DMS 273 treated with DMSO at 0.1 percent for 48 hours (cell line): Measurements from ENCODE around the gene INO80C.

Source experiments
- DNase-seq: peaks from one replicate; lab custom pipeline; 2025; lab: John Stamatoyannopoulos, UW

Gene INO80C, protein sequence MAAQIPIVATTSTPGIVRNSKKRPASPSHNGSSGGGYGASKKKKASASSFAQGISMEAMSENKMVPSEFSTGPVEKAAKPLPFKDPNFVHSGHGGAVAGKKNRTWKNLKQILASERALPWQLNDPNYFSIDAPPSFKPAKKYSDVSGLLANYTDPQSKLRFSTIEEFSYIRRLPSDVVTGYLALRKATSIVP

DNA sequence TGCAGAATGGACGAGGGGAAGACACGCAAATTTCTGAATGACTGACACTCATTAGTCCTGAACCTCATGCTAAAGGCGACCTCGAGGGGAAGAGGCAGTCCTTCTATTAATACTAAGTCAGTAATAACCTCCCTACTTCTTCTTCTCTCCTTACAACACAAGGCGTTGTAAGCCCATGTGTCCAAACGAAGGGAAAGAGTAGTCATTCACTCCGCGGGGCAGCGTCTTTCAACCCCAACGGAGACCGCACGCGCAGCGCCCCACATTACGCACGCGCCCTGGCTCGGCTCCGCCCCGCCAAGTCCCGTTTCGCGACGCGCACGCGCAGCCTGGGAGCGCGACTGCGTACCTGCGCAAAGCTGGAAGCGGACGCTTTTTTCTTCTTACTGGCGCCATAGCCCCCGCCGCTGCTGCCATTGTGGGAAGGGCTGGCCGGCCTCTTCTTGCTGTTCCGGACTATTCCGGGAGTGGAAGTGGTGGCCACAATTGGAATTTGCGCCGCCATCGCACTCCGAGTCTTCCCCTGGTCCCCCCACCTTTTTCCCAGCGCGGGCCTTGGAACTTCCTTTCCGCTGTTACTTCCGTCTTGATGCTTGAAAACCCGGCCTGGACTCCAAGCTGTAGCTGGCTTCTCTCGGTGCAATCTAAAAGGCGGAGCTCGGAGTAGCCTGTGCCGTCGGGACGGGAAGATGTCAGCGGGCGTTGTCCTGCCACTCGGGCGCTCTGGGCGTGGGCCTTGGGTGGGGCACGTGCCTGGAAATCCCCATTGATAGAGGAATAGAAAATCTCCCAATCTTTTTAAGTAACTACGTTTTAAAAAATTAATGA, at the start of gene INO80C:
INO80C (minus strand) TSS at position 591 of the 828 bp plus-strand sequence; CDS start at position 505, 86 bp downstream.
- DNase-seq, result peak; percentile 92

GRCh38 chr18:35547008-35547605, 49.3 kb upstream of the INO80C start:
- no peak for DNase-seq

DNA sequence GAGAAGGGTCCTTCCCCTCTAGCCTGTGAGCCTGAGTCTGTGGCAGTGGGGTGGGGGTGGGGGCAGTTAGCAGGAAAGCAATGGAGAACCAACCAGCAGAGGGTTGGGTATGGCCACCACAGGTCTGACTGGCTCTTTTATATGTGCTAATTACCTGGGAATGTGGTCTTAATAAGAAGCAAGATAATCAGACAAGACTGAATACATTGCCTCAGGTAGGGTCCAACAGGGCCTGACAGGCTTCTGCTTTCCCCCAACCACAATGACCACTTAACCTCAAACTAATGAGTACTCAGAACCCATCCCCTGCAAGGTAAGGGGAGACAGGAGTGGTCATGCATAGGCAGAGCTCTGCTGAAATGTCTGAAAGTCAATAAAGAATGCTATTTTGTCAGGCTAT, 44.6 kb upstream of the INO80C start:
- DNase-seq, result no peak

- no peak for DNase-seq
These were observed 37.5 kb upstream of the INO80C start for GRCh38 chr18:35535297-35535696.

DNA sequence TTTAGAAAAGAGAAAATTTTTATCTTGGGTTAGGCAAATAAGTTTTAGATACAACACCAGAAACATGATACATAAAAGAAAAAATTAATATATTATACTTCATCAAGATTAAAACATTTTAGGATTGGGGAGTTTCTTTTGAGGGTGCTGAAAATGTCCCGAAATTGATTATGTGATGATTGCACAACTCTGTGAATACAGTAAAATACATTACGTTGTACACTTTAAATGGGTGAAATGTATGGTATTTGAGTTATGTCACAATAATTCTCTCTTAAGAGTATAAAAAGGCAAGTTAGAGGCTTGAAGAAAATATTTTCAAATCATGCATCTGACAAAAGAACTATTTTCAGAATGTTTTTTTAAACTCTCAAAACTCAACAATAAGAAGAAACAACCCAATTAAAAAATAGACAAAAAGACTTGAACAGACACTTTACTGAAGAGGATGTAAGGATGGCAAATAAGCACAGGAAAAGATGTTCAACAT, 36.2 kb upstream of the INO80C start:
- no peak for DNase-seq

DNA sequence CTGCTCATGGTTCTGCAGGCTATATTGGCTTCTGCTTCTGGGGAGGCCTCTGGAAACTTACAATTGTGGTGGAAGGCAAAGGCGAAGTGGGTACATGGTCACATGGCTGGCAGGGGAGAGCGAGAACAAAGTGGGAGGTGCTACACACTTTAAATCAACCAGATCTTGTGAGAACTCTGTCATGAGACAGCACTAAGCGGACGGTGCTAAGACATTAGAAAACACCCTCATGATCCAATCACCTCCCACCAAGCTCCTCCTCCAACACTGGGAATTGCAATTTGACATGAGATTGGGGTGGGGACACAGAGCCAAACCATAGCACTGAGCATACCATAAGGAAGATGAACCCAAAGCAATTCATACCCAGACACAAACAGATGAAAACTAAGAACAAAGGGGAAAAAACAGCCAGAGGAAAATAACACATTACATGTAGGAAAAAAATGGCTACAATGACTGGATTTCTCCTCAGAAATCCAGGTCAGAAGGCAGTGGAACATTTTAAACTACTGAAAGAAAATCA, 31.1 kb upstream of the INO80C start:
- no peak for DNase-seq

- DNase-seq, result no peak
These were observed 28.8 kb upstream of the INO80C start for GRCh38 chr18:35526495-35527059.

DNA sequence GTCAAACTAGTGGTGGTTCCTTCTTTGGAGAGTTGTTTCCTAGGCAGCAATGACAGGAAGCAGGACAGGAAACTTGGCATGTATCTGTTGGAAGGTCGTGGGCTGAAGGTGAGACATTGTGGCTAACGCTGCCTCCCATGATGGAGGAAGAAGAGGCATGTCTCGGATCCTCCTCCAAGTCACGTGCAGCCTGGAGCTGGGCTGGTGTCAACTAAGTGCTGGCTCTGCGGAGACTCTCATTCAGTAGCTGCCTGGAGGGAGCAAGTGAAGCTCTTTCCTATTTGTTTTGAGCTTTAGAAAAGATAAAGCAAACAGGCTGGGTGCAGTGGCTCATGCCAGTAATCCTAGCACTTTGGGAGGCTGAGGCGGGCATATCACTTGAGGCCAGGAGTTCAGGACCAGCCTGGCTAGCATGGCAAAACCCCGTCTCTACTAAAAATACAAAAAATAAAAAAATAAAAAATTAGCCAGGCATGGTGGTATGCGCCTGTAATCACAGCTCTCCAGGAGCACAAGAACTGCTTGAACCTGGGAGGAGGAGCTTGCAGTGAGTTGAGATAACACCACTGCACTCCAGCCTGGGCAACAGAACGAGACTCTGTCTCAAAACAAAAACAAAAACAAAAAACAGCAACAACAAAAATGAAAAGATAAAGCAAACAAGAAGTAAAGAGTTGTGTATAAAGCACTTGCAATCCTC, 28.2 kb upstream of the INO80C start:
- no peak for DNase-seq

GRCh38 chr18:35524226-35524625, 26.5 kb upstream of the INO80C start:
- no peak for DNase-seq

DNA sequence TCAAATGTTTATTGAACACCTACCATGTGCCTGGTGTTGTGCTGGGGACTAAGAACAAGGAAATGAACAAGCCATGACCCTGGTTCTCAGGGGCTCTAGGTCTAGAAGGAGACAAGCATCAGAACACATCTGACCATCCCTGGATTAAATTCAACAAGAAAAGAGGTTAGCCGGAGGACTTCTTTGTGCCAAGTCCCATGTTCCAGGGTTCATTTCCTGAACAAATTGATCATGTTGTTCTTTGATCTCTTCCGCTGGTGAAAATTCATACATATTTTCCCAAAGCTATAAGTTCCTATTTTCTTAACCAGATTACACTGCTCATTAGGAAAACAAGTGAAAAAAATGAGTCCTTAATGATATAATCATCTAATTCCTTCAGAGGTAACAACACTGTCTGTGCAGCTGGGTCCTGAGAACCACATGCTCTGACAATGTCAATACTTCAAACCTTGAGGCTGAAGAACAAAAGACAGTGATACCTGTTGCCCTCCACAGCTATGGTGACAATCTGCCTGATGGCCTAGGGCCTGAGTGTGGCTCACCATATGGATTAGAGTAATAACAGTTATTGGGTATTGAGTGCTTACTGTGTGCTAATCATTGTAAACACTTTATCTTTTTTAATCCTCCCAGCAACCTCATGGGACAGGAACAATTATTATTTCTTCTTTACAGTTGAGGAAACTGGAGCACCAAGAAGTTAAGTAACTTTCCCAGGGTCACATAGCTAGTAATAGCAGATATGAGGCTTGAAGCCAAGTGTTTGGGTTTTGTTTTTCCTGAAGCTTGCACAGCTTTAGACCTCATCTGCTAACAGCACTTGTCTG, 24.6 kb upstream of the INO80C start:
- no peak for DNase-seq

GRCh38 chr18:35521133-35521532, 23.4 kb upstream of the INO80C start:
- no peak for DNase-seq

- DNase-seq, result no peak
These were observed 21.6 kb upstream of the INO80C start for GRCh38 chr18:35519148-35519899.

DNA sequence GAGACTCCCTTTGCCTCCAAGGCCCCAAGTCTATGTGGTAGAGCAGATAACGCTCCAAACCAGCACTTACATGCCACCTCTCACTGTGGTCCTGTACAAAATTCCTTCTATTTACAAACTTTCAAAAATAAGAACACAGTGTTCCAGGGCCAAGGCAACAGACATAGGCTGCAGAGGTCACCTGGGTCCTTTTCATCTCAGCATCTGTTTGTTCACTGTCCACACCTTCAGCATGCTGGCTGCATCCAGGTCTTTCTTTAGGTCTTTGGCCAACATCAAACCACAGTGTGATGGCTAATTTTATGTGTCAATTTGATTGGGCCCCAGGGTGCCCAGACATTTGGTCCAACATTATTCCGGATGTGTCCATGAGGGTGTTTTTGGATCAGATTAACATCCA, 20.0 kb upstream of the INO80C start:
- DNase-seq, result no peak

- no peak for DNase-seq
These were observed 19.0 kb upstream of the INO80C start for GRCh38 chr18:35516789-35517188.

- DNase-seq, result no peak
These were observed 18.6 kb upstream of the INO80C start for GRCh38 chr18:35516351-35516750.

DNA sequence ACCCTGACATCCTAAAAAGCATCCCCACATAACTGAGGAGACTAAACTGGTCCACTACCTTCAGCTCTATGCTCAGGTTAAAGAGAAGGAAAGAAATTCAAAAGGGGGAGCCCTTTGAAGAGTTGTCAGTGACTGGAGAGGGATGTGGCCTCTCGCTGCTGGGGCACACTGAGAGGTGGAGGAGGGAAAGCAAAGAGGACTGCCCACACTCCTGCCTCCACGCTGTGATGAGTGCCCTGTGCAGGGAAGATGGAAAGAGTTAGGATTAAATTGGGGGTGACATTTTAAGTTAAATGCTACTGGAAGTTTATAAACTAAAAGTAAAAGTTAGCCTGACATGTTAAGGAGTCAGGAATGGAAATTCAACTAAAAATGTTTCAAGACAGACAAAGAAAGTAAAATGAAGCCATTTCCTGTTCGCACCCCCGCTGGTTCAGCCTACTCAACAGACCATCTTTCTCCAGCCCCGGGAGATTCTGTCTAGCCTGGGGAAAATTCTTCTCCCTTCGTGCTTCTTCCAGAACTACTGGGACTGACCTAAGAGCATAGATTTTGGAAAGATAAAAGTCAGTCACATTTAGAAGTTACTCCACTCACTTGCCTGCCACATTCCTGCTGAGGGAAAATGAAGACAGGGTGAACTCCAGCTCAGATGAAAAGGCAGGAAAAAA, 17.8 kb upstream of the INO80C start:
- no peak for DNase-seq

- DNase-seq, result no peak
These were observed 17.1 kb upstream of the INO80C start for GRCh38 chr18:35514752-35515459.

DNA sequence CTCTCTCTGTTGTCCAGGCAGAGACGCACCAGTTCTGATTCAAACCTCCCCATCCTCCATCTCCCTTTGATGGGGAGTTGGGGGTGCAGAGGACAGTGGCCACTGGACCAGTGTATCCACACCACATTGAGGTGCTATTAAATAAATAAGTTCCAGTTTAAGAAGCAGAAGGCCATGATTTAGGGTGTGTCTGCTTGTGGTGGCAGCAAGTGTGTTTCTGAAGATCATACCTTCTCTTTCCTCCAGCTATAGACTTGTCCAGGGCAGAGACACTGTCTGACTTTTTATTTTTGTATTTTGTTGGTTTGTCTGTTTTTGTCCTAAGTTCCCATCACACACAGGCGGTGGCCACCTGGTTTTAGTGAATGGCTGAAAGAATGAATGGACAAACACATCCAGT, 16.5 kb upstream of the INO80C start:
- no peak for DNase-seq
